22Rv1 (cell line): Measurements from ENCODE around the gene COQ2.

ENCODE experiments used
- ZFX ChIP-seq: fragments of 450-650 bp; IDR thresholded peaks from 2 replicates; pipeline ENCODE4 v1.6.1; 2017; ENCODE audit warnings: antibody characterized with exemption, borderline replicate concordance
- TF ChIP-seq, protein P1 (sequence below): fragments of 450-650 bp; IDR thresholded peaks from 2 replicates; pipeline ENCODE4 v1.5.1; 2017; ENCODE audit warnings: mild to moderate bottlenecking

DNA sequence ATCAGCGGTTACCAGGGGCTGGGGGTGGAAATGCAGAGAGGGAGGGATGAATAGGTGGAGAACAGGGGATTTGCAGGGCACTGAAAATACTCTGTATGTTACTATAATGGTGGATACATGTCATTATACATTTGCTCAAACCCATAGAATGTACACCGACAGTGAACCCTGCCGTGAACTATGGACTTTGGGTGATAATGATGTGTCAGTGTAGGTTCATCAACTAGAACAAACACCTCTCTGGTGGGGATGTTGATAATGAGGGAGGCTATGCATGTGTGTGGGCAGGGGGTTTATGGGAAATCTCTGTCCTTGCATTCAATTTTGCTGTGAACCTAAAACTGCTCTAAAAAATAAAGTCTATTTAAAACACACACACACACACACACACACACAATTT, 38.5 kb upstream of the COQ2 start:
- TF ChIP-seq, protein P1, sequence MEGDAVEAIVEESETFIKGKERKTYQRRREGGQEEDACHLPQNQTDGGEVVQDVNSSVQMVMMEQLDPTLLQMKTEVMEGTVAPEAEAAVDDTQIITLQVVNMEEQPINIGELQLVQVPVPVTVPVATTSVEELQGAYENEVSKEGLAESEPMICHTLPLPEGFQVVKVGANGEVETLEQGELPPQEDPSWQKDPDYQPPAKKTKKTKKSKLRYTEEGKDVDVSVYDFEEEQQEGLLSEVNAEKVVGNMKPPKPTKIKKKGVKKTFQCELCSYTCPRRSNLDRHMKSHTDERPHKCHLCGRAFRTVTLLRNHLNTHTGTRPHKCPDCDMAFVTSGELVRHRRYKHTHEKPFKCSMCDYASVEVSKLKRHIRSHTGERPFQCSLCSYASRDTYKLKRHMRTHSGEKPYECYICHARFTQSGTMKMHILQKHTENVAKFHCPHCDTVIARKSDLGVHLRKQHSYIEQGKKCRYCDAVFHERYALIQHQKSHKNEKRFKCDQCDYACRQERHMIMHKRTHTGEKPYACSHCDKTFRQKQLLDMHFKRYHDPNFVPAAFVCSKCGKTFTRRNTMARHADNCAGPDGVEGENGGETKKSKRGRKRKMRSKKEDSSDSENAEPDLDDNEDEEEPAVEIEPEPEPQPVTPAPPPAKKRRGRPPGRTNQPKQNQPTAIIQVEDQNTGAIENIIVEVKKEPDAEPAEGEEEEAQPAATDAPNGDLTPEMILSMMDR: no peak
- TF ChIP-seq ZFX: no peak
